Activated CD4-positive, alpha-beta memory T cell treated with anti-CD3 and anti-CD28 coated beads, Interleukin-2, amount 10 ng/mL, durations not matched to agents 7 days and 5 days (primary cell): ENCODE data around the gene SYN1. TPM values are rescaled to one million over a fixed set of nuclear protein-coding genes. Genes with fewer than 3 reads are reported as not detected.

Experiments used
- CTCF ChIA-PET: fragments of 350-600 bp; sonication (Branson Sonifier 250); formaldehyde crosslinking; loops from one replicate; lab custom pipeline; 2021; ENCODE audit warnings: antibody characterized with exemption, inconsistent platforms; lab: Charles Lee
- POLR2A ChIA-PET: fragments of 350-600 bp; sonication (Branson Sonifier 250); formaldehyde crosslinking; loops from one replicate; lab custom pipeline; 2021; ENCODE audit warnings: antibody characterized with exemption; lab: Charles Lee
- DNase-seq: peaks from one replicate; pipeline ENCODE4 v3.0.0-alpha.2; 2020
- H3K27ac Mint-ChIP-seq: one replicate; pipeline ENCODE4 v1.8.0; 2021; ENCODE audit warnings: mild to moderate bottlenecking, mixed read lengths
- H3K27me3 Mint-ChIP-seq: one replicate; pipeline ENCODE4 v1.8.0; 2021; ENCODE audit warnings: mixed read lengths
- H3K36me3 Mint-ChIP-seq: one replicate; pipeline ENCODE4 v1.8.0; 2021; ENCODE audit warnings: low read depth, mixed read lengths
- H3K4me1 Mint-ChIP-seq: one replicate; pipeline ENCODE4 v1.8.0; 2021; ENCODE audit warnings: mixed read lengths
- H3K4me3 Mint-ChIP-seq: one replicate; pipeline ENCODE4 v1.8.0; 2021; ENCODE audit warnings: mild to moderate bottlenecking, mixed read lengths
- H3K9me3 Mint-ChIP-seq: one replicate; pipeline ENCODE4 v1.8.0; 2021; ENCODE audit warnings: mixed read lengths
- total RNA-seq, 2 experiments: library from RNA; stranded (reverse); gene quantifications; one replicate each; pipeline ENCODE4 v1.2.3, GENCODE V29; 2021

The SYN1 gene
- total RNA-seq, 2 experiments from 2014 or later = 0.18 to 0.40 TPM

- DNase-seq = no peak
- H3K27me3 Mint-ChIP-seq = no peaks in the 10 kb centered on the region
- H3K36me3 Mint-ChIP-seq = peaks cover 28% of the 10 kb centered on the region
- ChIA-PET CTCF (no interaction called here), POLR2A (interaction anchor here (0.7 kb wide), 1 partner anchor 23 kb away, joined by 4 read pairs; no protein-coding TSS in a partner anchor)
- H3K9me3 Mint-ChIP-seq = no peaks in the 10 kb centered on the region
- H3K4me3 Mint-ChIP-seq = no peak overlapping the region
- H3K27ac Mint-ChIP-seq = no peak overlapping the region
- H3K4me1 Mint-ChIP-seq = peaks cover 20% of the 10 kb centered on the region
Measured at GRCh38 chrX:47574076-47574546, 45.5 kb downstream of the SYN1 start.

GRCh38 chrX:47573341-47574075, 46.1 kb downstream of the SYN1 start:
- DNase-seq = no peak
- Mint-ChIP-seq H3K9me3 (no peaks in the 10 kb centered on the region), H3K27ac (no peak overlapping the region), H3K36me3 (peaks cover 30% of the 10 kb centered on the region), H3K27me3 (no peaks in the 10 kb centered on the region), H3K4me3 (no peak overlapping the region), H3K4me1 (peaks cover 16% of the 10 kb centered on the region)
- ChIA-PET POLR2A (no interaction called here), CTCF (no interaction called here)

GRCh38 chrX:47572773-47573340, 46.8 kb downstream of the SYN1 start:
- Mint-ChIP-seq H3K9me3 (no peaks in the 10 kb centered on the region), H3K36me3 (peaks cover 35% of the 10 kb centered on the region), H3K4me1 (peaks cover 11% of the 10 kb centered on the region), H3K4me3 (no peak overlapping the region), H3K27me3 (no peaks in the 10 kb centered on the region), H3K27ac (no peak overlapping the region)
- ChIA-PET POLR2A (no interaction called here), CTCF (no interaction called here)
- DNase-seq = no peak

- POLR2A ChIA-PET = no interaction called here
- CTCF ChIA-PET = no interaction called here
- H3K36me3 Mint-ChIP-seq = peaks cover 38% of the 10 kb centered on the region
Measured at GRCh38 chrX:47571896-47572295, 47.8 kb downstream of the SYN1 start.

DNA sequence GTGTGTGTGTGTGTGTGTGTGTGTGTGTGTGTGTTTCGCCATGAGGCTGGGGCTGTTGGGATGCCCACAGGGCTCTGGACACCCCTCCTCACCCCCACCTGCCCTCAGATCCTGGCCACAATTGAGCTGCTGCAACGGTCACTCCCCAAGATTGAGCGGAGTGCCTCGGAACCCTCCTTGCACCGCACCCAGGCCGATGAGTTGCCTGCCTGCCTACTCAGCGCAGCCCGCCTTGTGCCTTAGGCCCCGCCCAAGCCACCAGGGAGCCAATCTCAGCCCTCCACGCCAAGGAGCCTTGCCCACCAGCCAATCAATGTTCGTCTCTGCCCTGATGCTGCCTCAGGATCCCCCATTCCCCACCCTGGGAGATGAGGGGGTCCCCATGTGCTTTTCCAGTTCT, 48.4 kb downstream of the SYN1 start:
- CTCF ChIA-PET = no interaction called here
- DNase-seq = no peak
- POLR2A ChIA-PET = no interaction called here
- Mint-ChIP-seq H3K9me3 (no peaks in the 10 kb centered on the region), H3K27ac (no peak overlapping the region), H3K4me1 (peaks cover 8% of the 10 kb centered on the region), H3K4me3 (no peak overlapping the region), H3K36me3 (peaks cover 42% of the 10 kb centered on the region), H3K27me3 (no peaks in the 10 kb centered on the region)

More at GRCh38 chrX:47571896-47572295, 47.8 kb downstream of the SYN1 start:
- no peak overlapping the region for H3K4me3 Mint-ChIP-seq
- no peak for DNase-seq
- no peaks in the 10 kb centered on the region for H3K9me3 Mint-ChIP-seq
- no peak overlapping the region for H3K27ac Mint-ChIP-seq
- no peaks in the 10 kb centered on the region for H3K27me3 Mint-ChIP-seq
- H3K4me1 Mint-ChIP-seq = peaks cover 10% of the 10 kb centered on the region

- ChIA-PET CTCF (no interaction called here), POLR2A (no interaction called here)
- Mint-ChIP-seq H3K4me1 (peaks cover 10% of the 10 kb centered on the region), H3K4me3 (no peak overlapping the region), H3K9me3 (no peaks in the 10 kb centered on the region), H3K27ac (no peak overlapping the region), H3K36me3 (peaks cover 42% of the 10 kb centered on the region), H3K27me3 (no peaks in the 10 kb centered on the region)
- DNase-seq = no peak
Measured at GRCh38 chrX:47570794-47571193, 48.9 kb downstream of the SYN1 start.

- Mint-ChIP-seq H3K36me3 (peaks cover 54% of the 10 kb centered on the region), H3K4me3 (no peak overlapping the region), H3K27me3 (no peaks in the 10 kb centered on the region), H3K4me1 (peaks cover 18% of the 10 kb centered on the region), H3K9me3 (no peaks in the 10 kb centered on the region), H3K27ac (no peak overlapping the region)
- ChIA-PET POLR2A (no interaction called here), CTCF (interaction anchor here (0.7 kb wide), 1 partner anchor 78 kb away, joined by 3 read pairs; no protein-coding TSS in a partner anchor)
- peak; percentile 34 for DNase-seq
Measured at GRCh38 chrX:47568656-47569295, 50.9 kb downstream of the SYN1 start.

GRCh38 chrX:47566841-47567240, 52.8 kb downstream of the SYN1 start:
- H3K9me3 Mint-ChIP-seq = no peaks in the 10 kb centered on the region
- CTCF ChIA-PET = no interaction called here
- DNase-seq = no peak
- peaks cover 60% of the 10 kb centered on the region for H3K36me3 Mint-ChIP-seq
- H3K4me1 Mint-ChIP-seq = peaks cover 25% of the 10 kb centered on the region
- POLR2A ChIA-PET = no interaction called here
- H3K27ac Mint-ChIP-seq = no peak overlapping the region
- H3K4me3 Mint-ChIP-seq = no peak overlapping the region
- H3K27me3 Mint-ChIP-seq = no peaks in the 10 kb centered on the region

DNA sequence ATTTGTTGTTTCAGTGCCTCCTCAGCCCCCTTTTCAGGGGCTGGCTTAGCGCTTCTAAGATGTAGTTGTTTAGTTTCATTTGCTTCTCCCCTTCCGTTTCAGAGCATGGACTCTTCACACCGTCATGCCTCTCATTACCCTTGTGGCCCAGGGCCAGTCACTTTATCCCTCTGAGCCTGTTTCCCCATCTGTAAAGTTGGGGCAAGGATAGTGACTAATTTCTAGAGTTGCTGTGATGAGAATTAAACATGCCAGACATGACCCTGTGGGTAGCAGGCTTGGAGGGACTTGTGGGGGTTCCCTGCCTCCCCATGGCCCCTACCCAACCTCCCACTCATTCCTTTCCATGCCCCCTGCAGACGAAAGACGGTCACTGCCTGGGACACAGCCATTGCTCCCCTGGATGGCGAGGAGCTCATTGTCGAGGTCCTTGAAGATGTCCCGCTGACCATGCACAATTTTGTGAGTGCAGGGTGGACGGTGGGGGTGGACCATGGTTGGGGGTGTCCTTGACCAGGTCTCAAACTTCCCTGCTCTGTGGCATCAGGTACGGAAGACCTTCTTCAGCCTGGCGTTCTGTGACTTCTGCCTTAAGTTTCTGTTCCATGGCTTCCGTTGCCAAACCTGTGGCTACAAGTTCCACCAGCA, 55.1 kb downstream of the SYN1 start:
- no peaks in the 10 kb centered on the region for H3K27me3 Mint-ChIP-seq
- DNase-seq = no peak
- H3K9me3 Mint-ChIP-seq = no peaks in the 10 kb centered on the region
- peaks cover 41% of the 10 kb centered on the region for H3K36me3 Mint-ChIP-seq
- ChIA-PET POLR2A (no interaction called here), CTCF (no interaction called here)
- H3K4me3 Mint-ChIP-seq = peak overlapping the region; percentile 47
- H3K27ac Mint-ChIP-seq = peak overlapping the region; percentile 83
- peaks cover 38% of the 10 kb centered on the region for H3K4me1 Mint-ChIP-seq

GRCh38 chrX:47563801-47564315, 55.8 kb downstream of the SYN1 start:
- DNase-seq = peak; percentile 36
- CTCF ChIA-PET = no interaction called here
- Mint-ChIP-seq H3K9me3 (no peaks in the 10 kb centered on the region), H3K27me3 (no peaks in the 10 kb centered on the region), H3K4me3 (peak overlapping the region; percentile 47), H3K27ac (peak overlapping the region; percentile 83), H3K36me3 (peaks cover 35% of the 10 kb centered on the region), H3K4me1 (peaks cover 38% of the 10 kb centered on the region)
- POLR2A ChIA-PET = no interaction called here

DNA sequence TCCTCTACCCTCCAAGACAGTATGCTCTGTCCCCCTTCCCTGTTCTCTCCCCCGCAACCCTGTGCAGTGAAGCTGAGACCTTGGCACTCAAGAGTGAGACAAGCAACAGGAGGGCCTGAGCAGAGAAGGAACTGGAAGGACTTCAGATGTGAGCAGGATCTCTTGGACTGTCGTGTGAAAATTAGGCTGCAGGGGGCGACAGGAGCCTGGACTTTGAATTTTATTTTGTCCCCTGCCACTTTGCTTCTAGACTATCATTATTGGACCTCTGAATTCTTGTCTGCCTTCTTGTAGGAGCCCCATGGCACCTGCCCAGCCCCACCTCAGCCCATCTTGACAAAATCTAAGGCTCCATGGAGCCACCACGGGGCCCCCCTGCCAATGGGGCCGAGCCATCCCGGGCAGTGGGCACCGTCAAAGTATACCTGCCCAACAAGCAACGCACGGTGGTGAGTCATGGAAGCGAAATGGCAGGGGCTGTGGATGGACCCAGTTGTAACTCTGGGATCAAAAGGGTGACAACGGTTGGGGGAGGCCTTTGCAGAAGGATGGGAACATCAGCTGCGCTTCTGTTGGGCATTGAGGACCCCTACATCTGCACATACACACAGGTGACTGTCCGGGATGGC, 56.9 kb downstream of the SYN1 start:
- Mint-ChIP-seq H3K36me3 (peaks cover 30% of the 10 kb centered on the region), H3K9me3 (no peaks in the 10 kb centered on the region), H3K4me3 (peak overlapping the region; percentile 91), H3K27me3 (no peaks in the 10 kb centered on the region), H3K4me1 (peaks cover 40% of the 10 kb centered on the region), H3K27ac (peak overlapping the region; percentile 69)
- DNase-seq = peak; percentile 61
- ChIA-PET POLR2A (interaction anchor here (1.0 to 2.5 kb wide), 2 partner anchors 17 to 86 kb away, joined by 3 to 7 read pairs; no protein-coding TSS in a partner anchor), CTCF (interaction anchor here (0.9 to 1.5 kb wide), 2 partner anchors 82 to 86 kb away, joined by 3 to 5 read pairs; no protein-coding TSS in a partner anchor)

DNA sequence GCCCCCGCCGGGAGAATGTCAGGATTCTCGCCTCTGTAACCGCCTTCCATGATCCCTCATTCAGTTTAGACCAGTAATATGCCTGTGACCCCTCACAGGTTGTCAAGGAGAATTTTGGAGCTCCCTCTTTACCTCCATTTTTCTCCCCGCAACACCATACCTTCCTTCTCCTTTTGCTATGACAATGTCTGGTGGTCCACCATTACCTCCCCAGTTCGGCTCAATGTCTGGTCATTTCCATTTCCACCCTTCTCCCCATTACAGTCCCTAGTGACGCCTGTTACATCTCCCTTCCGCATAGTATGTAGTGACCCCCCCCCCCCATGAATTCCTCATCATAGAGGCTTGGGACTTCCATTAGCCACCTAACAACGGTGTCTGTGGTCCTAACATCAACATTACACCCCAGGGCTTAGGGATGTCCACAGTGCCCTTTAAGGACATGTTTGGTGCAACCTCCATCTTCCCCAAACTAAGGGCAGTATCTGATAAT, 58.0 kb downstream of the SYN1 start:
- no peaks in the 10 kb centered on the region for H3K9me3 Mint-ChIP-seq
- POLR2A ChIA-PET = interaction anchor here (0.6 to 2.5 kb wide), 5 partner anchors 85 to 367 kb away, joined by 3 to 7 read pairs (median 4); partner anchors contain the start of genes ELK1 and USP11
- H3K4me3 Mint-ChIP-seq = peak overlapping the region; percentile 91
- H3K27me3 Mint-ChIP-seq = no peaks in the 10 kb centered on the region
- CTCF ChIA-PET = interaction anchor here (0.9 to 1.5 kb wide), 2 partner anchors 83 to 87 kb away, joined by 3 to 5 read pairs; no protein-coding TSS in a partner anchor
- H3K36me3 Mint-ChIP-seq = peaks cover 25% of the 10 kb centered on the region
- no peak for DNase-seq
- H3K4me1 Mint-ChIP-seq = peaks cover 45% of the 10 kb centered on the region
- H3K27ac Mint-ChIP-seq = peak overlapping the region; percentile 93
